SH-SY5Y (cell line): ENCODE data around the gene PPARD.

Source experiments
- GATA2 ChIP-seq: IDR thresholded peaks from 2 replicates; pipeline ENCODE4 v1.6.1; 2011; ENCODE audit warnings: mild to moderate bottlenecking, low read depth, low read length
- GATA3 ChIP-seq: IDR thresholded peaks from 2 replicates; pipeline ENCODE4 v1.6.1; 2011; ENCODE audit warnings: low read depth, mild to moderate bottlenecking, low read length, moderate library complexity

DNA sequence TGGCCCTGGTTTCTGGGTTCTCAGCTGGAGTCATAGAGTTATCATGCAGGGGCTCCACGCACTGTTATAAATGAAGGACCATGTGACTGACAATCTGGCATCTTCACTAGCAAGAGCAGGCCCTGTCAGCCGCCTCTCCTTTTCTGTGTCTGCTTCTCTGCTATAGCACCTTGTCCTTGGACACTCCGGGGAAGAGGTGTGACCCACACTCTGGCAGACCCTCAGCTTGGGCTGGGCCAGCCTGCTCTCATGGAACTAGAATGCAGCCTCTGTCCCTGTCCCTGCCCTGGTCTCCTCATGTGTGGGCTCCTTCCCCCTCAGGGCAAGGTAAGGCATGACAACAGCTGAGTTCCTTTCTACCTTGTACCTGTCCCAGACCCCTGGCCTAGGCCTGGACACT, 98.8 kb downstream of the PPARD start:
- TF ChIP-seq GATA2 (no peak), GATA3 (no peak)
